GM18951 (cell line): ENCODE measurements around the gene AGBL4.
"Not testable (repeated sequence)": the region's sequence is repeated elsewhere in the genome, so short reads cannot be mapped to it uniquely, and the experiment has no call there.

ENCODE experiments used
- POLR2A ChIP-seq: IDR thresholded peaks from 4 replicates; pipeline ENCODE4 v1.6.1; 2011; ENCODE audit warnings: mild to moderate bottlenecking; ENCODE audit not compliant: insufficient read length, insufficient read depth; ENCODE audit errors: extremely low read depth
- in situ Hi-C: fragments of 300-500 bp; cut with MboI; formaldehyde crosslinking; loops from one replicate; pipeline ENCODE4 v1.12.0; 2022; ENCODE audit warnings: low sequenced_read_pairs, mixed read lengths, inconsistent platforms; ENCODE audit not compliant: unreplicated experiment

Gene AGBL4

GRCh38 chr1:49026230-49026811 is 997.4 kb downstream of the AGBL4 start:
- in situ Hi-C loops: no loop called here
- TF ChIP-seq POLR2A: no peak

- no peak for TF ChIP-seq POLR2A
Measured at GRCh38 chr1:49016030-49016977, 1007.5 kb downstream of the AGBL4 start.

GRCh38 chr1:49013079-49013478 is 1010.7 kb downstream of the AGBL4 start:
- no peak for TF ChIP-seq POLR2A
- in situ Hi-C loops: no loop called here

More at GRCh38 chr1:49016030-49016977, 1007.5 kb downstream of the AGBL4 start:
- in situ Hi-C loops: no loop called here

- in situ Hi-C loops: not testable (repeated sequence)
Measured at GRCh38 chr1:49002981-49003380, 1020.8 kb downstream of the AGBL4 start.

GRCh38 chr1:48999321-48999720 is 1024.4 kb downstream of the AGBL4 start:
- no peak for TF ChIP-seq POLR2A

GRCh38 chr1:48996311-48996710 is 1027.4 kb downstream of the AGBL4 start:
- TF ChIP-seq POLR2A: no peak
- in situ Hi-C loops: no loop called here

More at GRCh38 chr1:48999321-48999720, 1024.4 kb downstream of the AGBL4 start:
- in situ Hi-C loops: no loop called here

- no peak for TF ChIP-seq POLR2A
- in situ Hi-C loops: no loop called here
Measured at GRCh38 chr1:48988633-48989197, 1035.0 kb downstream of the AGBL4 start.

GRCh38 chr1:48979940-48980339 is 1043.8 kb downstream of the AGBL4 start:
- in situ Hi-C loops: no loop called here

GRCh38 chr1:48978413-48978812 is 1045.3 kb downstream of the AGBL4 start:
- in situ Hi-C loops: no loop called here
- TF ChIP-seq POLR2A: no peak

More at GRCh38 chr1:48979940-48980339, 1043.8 kb downstream of the AGBL4 start:
- no peak for TF ChIP-seq POLR2A

- in situ Hi-C loops: no loop called here
- TF ChIP-seq POLR2A: no peak
Measured at GRCh38 chr1:48977273-48977672, 1046.5 kb downstream of the AGBL4 start.

GRCh38 chr1:48969971-48970370 is 1053.8 kb downstream of the AGBL4 start:
- in situ Hi-C loops: no loop called here
- no peak for TF ChIP-seq POLR2A

GRCh38 chr1:48967318-48967717 is 1056.4 kb downstream of the AGBL4 start:
- no peak for TF ChIP-seq POLR2A
- in situ Hi-C loops: no loop called here

GRCh38 chr1:48966583-48966982 is 1057.2 kb downstream of the AGBL4 start:
- in situ Hi-C loops: no loop called here
- no peak for TF ChIP-seq POLR2A
